ENCODE measurements around the gene MACROD2.

DNA sequence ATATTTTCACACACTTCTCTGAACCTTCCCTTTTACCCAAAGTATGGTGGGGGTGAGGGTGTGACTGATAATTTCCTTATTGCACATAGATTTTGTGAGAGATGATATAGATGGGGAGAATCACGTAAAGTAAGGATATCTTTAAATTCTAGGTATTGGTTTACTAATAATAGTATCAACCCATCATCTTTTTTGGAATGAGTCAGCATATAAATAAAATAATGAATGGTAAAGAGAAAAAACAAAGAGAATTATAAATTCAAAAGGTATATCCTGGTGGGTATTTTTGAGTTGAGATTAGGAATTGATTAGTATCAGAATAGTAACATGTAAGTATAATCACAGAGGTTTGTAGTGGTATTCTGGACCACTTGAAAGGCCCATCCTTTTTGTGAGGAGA is 56.1 kb downstream of the MACROD2 start:
- TF ChIP-seq CTCF (IDR thresholded peaks at IDR 0.05), result no peak
- no peak for TF ChIP-seq POLR2A (IDR thresholded peaks at IDR 0.05)
